GM10248 (cell line): ENCODE data around the gene ALG8.
"Not testable (repeated sequence)": the region's sequence is repeated elsewhere in the genome, so short reads cannot be mapped to it uniquely, and the experiment has no call there.

Source experiments
- CTCF ChIA-PET: fragments of 300-600 bp; sonication (Branson Sonifier 250); formaldehyde crosslinking; extraction: SDS; loops from one replicate; lab custom pipeline; 2021; ENCODE audit warnings: antibody characterized with exemption; lab: Yijun Ruan, JAX
- POLR2A ChIA-PET: fragments of 350-650 bp; sonication (Branson Sonifier 250); formaldehyde crosslinking; extraction: SDS; loops from one replicate; lab custom pipeline; 2020; ENCODE audit warnings: antibody characterized with exemption; lab: Yijun Ruan, JAX
- DNase-seq: peaks from one replicate; pipeline ENCODE4 v3.0.0; 2012; ENCODE audit errors: extremely low spot score
- TF ChIP-seq, protein P1 (sequence below): IDR thresholded peaks from 2 replicates; pipeline ENCODE4 v1.5.1; 2012; ENCODE audit warnings: mild to moderate bottlenecking, low read depth; ENCODE audit errors: extremely low read depth, missing control alignments, control extremely low read depth

ALG8 gene

DNA sequence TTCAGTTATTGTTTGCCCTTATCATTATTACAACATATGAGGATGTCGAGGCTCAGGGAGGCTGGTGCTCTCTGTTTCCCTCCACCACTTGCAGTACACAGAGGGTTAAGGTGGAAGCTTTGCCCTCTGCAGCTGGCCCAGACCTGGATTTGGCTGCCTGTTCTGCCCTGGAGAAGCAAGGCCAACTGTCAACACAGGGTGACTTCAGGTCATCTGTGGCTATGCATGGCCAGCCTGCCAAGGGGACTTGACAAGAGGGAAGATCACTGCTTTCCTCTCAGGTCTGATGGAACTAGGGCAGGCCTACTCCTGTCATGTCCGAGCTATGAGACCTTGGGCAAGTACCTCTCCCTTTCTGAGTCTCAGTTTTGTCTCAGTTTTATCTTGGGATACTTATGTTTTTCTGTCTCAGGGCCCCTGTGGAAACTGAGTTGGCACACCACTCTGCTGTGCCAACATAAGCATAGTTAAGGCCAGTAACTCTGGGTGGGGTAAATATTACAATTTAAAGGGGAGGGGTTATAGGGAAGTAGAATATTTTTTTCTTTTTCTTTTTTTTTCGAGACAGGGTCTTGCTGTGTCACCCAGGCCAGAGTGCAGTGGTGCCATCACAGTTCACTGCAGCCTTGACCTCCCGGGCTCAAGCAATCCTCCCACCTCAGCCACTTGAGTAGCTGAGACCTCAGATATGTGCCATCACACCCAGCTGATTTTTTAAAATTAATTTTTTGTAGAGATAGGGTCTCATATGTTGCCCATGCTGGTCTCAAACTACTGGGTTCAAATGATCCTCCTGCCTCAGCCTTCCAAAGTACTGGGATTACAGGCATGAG lies 78.1 kb downstream of the ALG8 start:
- peak; percentile 9 for DNase-seq
- CTCF ChIA-PET = interaction anchor here (0.7 to 1.9 kb wide), 4 partner anchors 14 to 20 kb away, joined by 3 to 7 read pairs (median 4); partner anchors contain the start of gene NDUFC2
- POLR2A ChIA-PET = interaction anchor here (0.7 kb wide), 1 partner anchor 11 kb away, joined by 8 read pairs; no protein-coding TSS in a partner anchor
- TF ChIP-seq, protein P1, sequence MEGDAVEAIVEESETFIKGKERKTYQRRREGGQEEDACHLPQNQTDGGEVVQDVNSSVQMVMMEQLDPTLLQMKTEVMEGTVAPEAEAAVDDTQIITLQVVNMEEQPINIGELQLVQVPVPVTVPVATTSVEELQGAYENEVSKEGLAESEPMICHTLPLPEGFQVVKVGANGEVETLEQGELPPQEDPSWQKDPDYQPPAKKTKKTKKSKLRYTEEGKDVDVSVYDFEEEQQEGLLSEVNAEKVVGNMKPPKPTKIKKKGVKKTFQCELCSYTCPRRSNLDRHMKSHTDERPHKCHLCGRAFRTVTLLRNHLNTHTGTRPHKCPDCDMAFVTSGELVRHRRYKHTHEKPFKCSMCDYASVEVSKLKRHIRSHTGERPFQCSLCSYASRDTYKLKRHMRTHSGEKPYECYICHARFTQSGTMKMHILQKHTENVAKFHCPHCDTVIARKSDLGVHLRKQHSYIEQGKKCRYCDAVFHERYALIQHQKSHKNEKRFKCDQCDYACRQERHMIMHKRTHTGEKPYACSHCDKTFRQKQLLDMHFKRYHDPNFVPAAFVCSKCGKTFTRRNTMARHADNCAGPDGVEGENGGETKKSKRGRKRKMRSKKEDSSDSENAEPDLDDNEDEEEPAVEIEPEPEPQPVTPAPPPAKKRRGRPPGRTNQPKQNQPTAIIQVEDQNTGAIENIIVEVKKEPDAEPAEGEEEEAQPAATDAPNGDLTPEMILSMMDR = no peak

DNA sequence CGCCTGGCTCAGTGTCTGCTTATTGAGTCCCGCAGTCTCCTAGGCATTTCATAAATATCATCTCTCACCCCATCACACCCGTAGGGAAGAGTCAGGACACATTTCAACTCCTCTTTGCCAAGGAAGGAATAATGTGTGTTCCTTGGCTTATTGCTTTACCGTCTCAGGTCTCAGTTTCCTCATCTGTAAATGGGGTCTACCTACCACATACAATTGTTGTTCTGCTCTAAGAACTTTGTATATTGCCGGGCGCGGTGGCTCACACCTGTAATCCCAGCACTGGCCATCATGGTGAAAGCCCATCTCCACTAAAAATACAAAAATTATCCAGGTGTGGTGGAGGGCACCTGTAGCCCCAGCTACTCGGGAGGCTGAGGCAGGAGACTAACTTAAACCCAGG lies 78.9 kb downstream of the ALG8 start:
- ChIA-PET POLR2A (interaction anchor here (0.7 kb wide), 1 partner anchor 12 kb away, joined by 8 read pairs; no protein-coding TSS in a partner anchor), CTCF (interaction anchor here (1.3 to 1.9 kb wide), 3 partner anchors 13 to 19 kb away, joined by 3 to 7 read pairs (median 5); partner anchors contain the start of gene NDUFC2)
- TF ChIP-seq, protein P1 = no peak
- DNase-seq = no peak

GRCh38 chr11:78059749-78060328 lies 79.6 kb downstream of the ALG8 start:
- DNase-seq, POLR2A ChIA-PET: not testable (repeated sequence)
- CTCF ChIA-PET = interaction anchor here (1.1 to 1.7 kb wide), 4 partner anchors 14 to 20 kb away, joined by 3 to 5 read pairs (median 3); partner anchors contain the start of gene NDUFC2

DNA sequence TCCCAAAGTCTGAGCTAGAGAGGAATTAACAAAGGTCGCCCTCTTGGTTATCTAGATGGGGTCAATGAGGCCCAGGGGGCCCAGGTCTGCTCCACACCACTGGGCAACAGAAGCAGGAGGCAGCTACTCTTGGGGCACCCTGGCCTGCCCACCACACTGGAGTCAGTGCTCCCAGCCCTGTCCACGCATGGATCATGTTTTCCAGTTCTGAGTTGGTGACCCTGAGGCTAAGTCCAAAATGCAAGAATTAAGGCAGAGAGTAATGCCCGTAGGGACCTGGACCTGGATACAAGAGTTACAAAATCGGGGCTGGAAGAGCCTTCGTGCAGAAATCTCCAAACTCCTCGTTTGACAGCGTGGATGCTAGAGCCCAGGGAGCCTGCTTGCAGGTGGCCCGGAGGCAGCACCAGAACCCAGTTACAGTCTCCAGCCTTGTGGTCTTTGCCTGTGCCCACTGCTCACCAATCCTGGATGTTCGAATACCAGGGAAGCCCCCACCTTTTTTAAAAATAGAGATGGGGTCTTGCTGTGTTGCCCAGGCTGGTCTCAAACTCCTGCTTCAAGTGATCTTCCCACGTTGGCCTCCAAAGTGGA lies 81.9 kb downstream of the ALG8 start:
- CTCF ChIA-PET = interaction anchor here (6.4 kb wide), 1 partner anchor 13 kb away, joined by 50 read pairs; no protein-coding TSS in a partner anchor
- TF ChIP-seq, protein P1 = no peak
- DNase-seq = no peak
- POLR2A ChIA-PET = no interaction called here

DNA sequence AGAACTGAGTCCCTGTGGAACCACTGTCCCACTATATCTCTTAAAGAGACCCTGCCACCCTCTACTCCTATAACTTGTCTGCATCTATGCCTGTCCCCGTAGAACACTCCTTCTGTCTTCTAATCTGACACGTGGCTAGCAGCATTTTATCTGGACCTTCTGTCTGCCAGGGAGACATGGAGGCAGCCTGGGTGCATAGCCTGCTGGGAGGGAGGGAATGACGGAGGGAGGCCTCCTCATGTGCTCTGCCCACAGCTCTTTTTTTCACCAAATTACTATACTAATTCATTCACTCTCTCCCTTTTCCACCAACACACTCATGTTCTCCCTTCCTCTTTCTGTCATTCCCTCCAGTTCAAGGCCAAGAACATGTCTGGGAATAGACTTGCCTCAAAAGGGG lies 83.3 kb downstream of the ALG8 start:
- no peak for DNase-seq
- POLR2A ChIA-PET = no interaction called here
- TF ChIP-seq, protein P1 = no peak
- CTCF ChIA-PET = interaction anchor here (1.5 to 6.4 kb wide), 2 partner anchors 12 to 16 kb away, joined by 5 to 50 read pairs; no protein-coding TSS in a partner anchor

GRCh38 chr11:78054971-78055370 lies 84.5 kb downstream of the ALG8 start:
- DNase-seq = no peak
- ChIA-PET POLR2A (no interaction called here), CTCF (interaction anchor here (1.5 to 6.4 kb wide), 2 partner anchors 11 to 15 kb away, joined by 5 to 50 read pairs; no protein-coding TSS in a partner anchor)
- TF ChIP-seq, protein P1 = no peak
